ENCODE measurements around the gene RBM38. TPM values are rescaled to one million over a fixed set of nuclear protein-coding genes. Genes with fewer than 3 reads are reported as not detected.

The RBM38 gene
- 7.3 and 7.4 TPM in 2 replicates for total RNA-seq

DNA sequence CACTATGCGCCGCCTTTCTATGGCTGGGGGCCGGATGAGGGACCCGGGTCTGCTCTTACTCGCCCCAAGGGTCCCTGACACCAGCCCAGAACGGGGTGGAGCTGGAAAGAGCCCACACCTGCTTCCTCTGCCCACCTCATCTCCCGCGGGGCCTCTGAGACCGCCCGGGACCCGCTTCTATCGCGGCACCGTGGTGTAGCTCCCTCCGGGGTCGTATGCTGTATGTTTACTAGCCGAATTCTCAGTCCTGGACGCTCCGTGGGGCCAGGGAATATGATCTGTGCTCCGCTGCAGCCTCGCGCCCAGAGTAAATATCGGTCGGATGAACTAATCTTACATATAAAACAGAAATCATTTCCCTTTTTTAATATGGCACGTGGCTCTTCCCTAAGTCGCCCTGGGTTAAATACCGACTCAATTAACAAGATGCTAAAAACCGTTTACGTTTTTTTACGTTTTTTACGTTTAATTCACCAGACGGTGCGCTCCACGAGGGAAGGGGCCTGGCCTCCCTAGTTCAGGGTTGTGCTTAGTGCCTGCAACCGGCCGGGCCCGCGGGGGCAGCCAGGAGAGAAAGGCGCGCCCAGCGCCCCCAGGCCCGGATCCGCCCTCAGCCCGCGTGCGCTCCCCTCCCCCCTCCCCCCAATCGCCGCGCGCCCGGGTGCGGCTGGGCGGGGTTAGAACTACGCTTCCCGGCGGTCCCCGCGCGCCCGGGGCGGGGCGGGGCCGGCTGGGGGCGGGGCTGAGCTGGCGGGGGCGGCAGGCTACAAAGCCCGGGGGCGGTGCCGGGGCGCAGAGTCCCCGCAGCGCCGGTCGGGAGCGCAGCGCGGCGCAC lies at the start of gene RBM38:
RBM38 (plus strand) TSS at position 793 of the 835 bp plus-strand sequence. CDS start 186 bp downstream, outside the sequence.

DNA sequence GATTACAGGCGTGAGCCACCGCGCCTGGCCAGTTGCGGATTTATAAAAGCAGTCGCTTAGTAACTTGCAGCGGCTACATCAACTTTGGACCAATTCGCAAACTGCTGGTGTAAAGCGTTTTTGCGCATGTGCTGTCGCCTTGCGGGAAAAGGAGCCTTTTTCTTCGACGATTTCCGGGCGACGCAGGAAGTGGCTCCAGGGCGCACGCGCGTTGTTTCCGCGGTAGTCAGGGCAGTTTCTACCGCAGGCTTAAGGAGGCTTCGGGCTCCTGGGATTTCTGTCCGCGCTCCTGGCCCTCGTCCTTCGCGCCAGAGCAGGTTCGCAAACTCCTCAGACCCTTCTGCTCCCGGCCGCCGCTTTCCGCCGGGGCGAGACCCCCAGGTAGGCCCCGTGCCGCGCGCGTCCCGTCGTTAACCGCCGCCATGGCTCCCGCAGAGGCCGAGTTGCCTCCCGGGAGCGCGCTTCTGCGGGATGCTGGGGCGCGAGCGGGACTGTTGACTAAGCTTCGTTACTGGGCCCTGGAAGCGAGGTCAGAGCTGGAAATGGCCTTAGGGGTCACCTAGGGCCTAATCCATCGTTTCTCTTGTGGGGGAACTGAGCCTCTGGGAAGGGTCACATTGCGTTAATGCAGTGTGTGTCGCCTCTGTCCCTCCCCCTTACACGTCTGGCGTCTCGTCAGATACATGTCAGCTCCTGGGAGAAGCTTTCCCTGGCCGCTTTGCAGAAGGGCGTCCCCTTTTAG lies 40.0 kb upstream of the RBM38 start, which contains the start of gene RAE1:
RAE1 (plus strand) TSS at position 214 of the 742 bp plus-strand sequence. CDS start 2,784 bp downstream, outside the sequence.

Other genes with a start within 250 kb of the RBM38 start
- not detected in 2 replicates for gene BMP7, start 124.8 kb upstream of the RBM38 start, total RNA-seq
- not detected in 2 replicates for gene SPO11, start 61.6 kb upstream of the RBM38 start, total RNA-seq
- 19.5 and 25.8 TPM in 2 replicates for gene RAE1, start 40.1 kb upstream of the RBM38 start, total RNA-seq
- gene CTCFL, start 133.7 kb downstream of the RBM38 start, total RNA-seq = not detected in 2 replicates
- not detected in 2 replicates for gene PCK1, start 169.7 kb downstream of the RBM38 start, total RNA-seq
- gene ZBP1, start 229.0 kb downstream of the RBM38 start, total RNA-seq = not detected in 2 replicates